ENCODE results near the gene P2RY2. TPM values are rescaled to one million over a fixed set of nuclear protein-coding genes. Genes with fewer than 3 reads are reported as not detected.

The P2RY2 gene
- total RNA-seq, 1 experiment from 2014 or later = 0.26 TPM

GRCh38 chr11:73217810-73218105, 323 bp upstream of the P2RY2 start:
- Histone ChIP-seq H3K18ac (ENCODE audit: insufficient read length, low read depth, low read length) (no peak overlapping the region), H4K5ac (ENCODE audit: insufficient read length, low read depth, low read length) (no peak overlapping the region), H3K56ac (ENCODE audit: insufficient read length, low read depth, low read length) (no peak overlapping the region), H4K91ac (ENCODE audit: insufficient read length, low read depth, low read length) (no peak overlapping the region), H2BK12ac (ENCODE audit: insufficient read length, low read depth, low read length) (no peak overlapping the region), H3K4me1 (ENCODE audit: insufficient read depth, low read length) (no peaks in the 10 kb centered on the region), H3K79me2 (ENCODE audit: insufficient read depth, low read length) (no peaks in the 10 kb centered on the region), H3K23ac (ENCODE audit: insufficient read length, low read depth, low read length) (no peak overlapping the region), H3T11ph (ENCODE audit: low read length) (no peak overlapping the region), H3K27me3 (ENCODE audit: insufficient read depth, low read length) (peaks cover 7% of the 10 kb centered on the region; the same call in 1 of the 2 replicates), H3K79me1 (ENCODE audit: insufficient read depth, low read depth, low read length, poor library complexity, severe bottlenecking) (no peaks in the 10 kb centered on the region), H3K9me3 (ENCODE audit: control insufficient read depth, low read depth, low read length) (no peaks in the 10 kb centered on the region), H2BK20ac (ENCODE audit: low read depth, low read length, poor library complexity, severe bottlenecking) (no peak overlapping the region), H2BK120ac (ENCODE audit: low read depth, low read length, poor library complexity, severe bottlenecking) (no peak overlapping the region), H3K9ac (ENCODE audit: extremely low read depth, insufficient read length, low read length) (no peak overlapping the region), H2AFZ (ENCODE audit: low read length) (no peak overlapping the region), H3K4ac (ENCODE audit: low read depth, low read length) (no peak overlapping the region), H2BK5ac (ENCODE audit: insufficient read length, low read length) (no peak overlapping the region), H3K4me2 (ENCODE audit: insufficient read depth, insufficient read length, low read length) (peak overlapping the region; percentile 51), H4K20me1 (ENCODE audit: control insufficient read depth, insufficient read depth, insufficient read length) (no peaks in the 10 kb centered on the region), H4K8ac (replicated peaks; ENCODE audit: insufficient read length, low read depth, low read length) (no peak overlapping the region), H3K27ac (ENCODE audit: insufficient read length, low read depth, low read length) (no peak overlapping the region), H3K23me2 (ENCODE audit: insufficient read length, low read depth, low read length, poor library complexity, severe bottlenecking) (peaks cover 4% of the 10 kb centered on the region), H2BK15ac (ENCODE audit: low read depth, low read length) (no peak overlapping the region), H3K14ac (ENCODE audit: insufficient read depth, low read length) (no peak overlapping the region), H2AK5ac (ENCODE audit: insufficient read length, low read length) (no peak overlapping the region)
- no peaks in the 10 kb centered on the region for H3K36me3 Mint-ChIP-seq (ENCODE audit: insufficient read depth in 1 of 3, low read depth in 3 of 3)
- peak overlapping the region; percentile 68 to 88 for H3K4me3 Mint-ChIP-seq
- peaks cover 71% of the 10 kb centered on the region for H3K27me3 Mint-ChIP-seq (ENCODE audit: low read depth)
- DNase-seq = no peak
- no peak overlapping the region for H3K27ac Mint-ChIP-seq
- WGBS (ENCODE audit: extremely low coverage, insufficient read length, low lambda C conversion rate) = no CpG with 5 or more reads among the region's 14 CpGs
- peaks cover 12 to 19% of the 10 kb centered on the region in 2 experiments for H3K4me1 Mint-ChIP-seq
- TF ChIP-seq, protein P1, sequence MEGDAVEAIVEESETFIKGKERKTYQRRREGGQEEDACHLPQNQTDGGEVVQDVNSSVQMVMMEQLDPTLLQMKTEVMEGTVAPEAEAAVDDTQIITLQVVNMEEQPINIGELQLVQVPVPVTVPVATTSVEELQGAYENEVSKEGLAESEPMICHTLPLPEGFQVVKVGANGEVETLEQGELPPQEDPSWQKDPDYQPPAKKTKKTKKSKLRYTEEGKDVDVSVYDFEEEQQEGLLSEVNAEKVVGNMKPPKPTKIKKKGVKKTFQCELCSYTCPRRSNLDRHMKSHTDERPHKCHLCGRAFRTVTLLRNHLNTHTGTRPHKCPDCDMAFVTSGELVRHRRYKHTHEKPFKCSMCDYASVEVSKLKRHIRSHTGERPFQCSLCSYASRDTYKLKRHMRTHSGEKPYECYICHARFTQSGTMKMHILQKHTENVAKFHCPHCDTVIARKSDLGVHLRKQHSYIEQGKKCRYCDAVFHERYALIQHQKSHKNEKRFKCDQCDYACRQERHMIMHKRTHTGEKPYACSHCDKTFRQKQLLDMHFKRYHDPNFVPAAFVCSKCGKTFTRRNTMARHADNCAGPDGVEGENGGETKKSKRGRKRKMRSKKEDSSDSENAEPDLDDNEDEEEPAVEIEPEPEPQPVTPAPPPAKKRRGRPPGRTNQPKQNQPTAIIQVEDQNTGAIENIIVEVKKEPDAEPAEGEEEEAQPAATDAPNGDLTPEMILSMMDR (conservative IDR thresholded peaks at IDR 0.05) = no peak
- H3K9me3 Mint-ChIP-seq = no peaks in the 10 kb centered on the region
